Left lobe of liver (tissue), 2 donors: Measurements from ENCODE around the gene XNDC1N. TPM values are rescaled to one million over a fixed set of nuclear protein-coding genes. Genes with fewer than 3 reads are reported as not detected.

ENCODE experiments used
- ATAC-seq: fragments of 200-7000 bp; cut with Tn5 transposase; one replicate; pipeline ENCODE4 v1.9.1; 2020; ENCODE audit warnings: mild to moderate bottlenecking, moderate library complexity
- DNase-seq: peaks from one replicate; pipeline ENCODE4 v3.0.0-alpha.2; 2020; ENCODE audit warnings: low spot score
- total RNA-seq: library from RNA; stranded (reverse); gene quantifications from one replicate; pipeline ENCODE4 v1.2.1, GENCODE V29; 2021
- donor health status: DM: no; HTN: no; CAD: no; lungs with moderate emphysema.
- donor health status: DM: no; HTN: yes; CAD: no.

Gene XNDC1N
- 3.4 TPM for total RNA-seq

- ATAC-seq = peak; percentile 93
- DNase-seq = no peak
These were observed at the start of gene XNDC1N for GRCh38 chr11:71927820-71928736. TSS of gene XNDC1N (minus strand) at chr11:71928594. CDS start at chr11:71923353, 5,241 bp downstream.

GRCh38 chr11:71977743-71978418 is 49.5 kb upstream of the XNDC1N start:
- DNase-seq = peak; percentile 52
- peak; percentile 91 for ATAC-seq

GRCh38 chr11:71977090-71977489 is 48.7 kb upstream of the XNDC1N start:
- DNase-seq = no peak
- no peak for ATAC-seq

- ATAC-seq = no peak
- no peak for DNase-seq
These were observed 48.2 kb upstream of the XNDC1N start for GRCh38 chr11:71976551-71976950.

- ATAC-seq = no peak
These were observed 43.3 kb upstream of the XNDC1N start for GRCh38 chr11:71971680-71972079.

GRCh38 chr11:71964641-71965040 is 36.2 kb upstream of the XNDC1N start:
- ATAC-seq = no peak
- DNase-seq = no peak

More at GRCh38 chr11:71971680-71972079, 43.3 kb upstream of the XNDC1N start:
- DNase-seq = no peak

- no peak for DNase-seq
These were observed 35.1 kb upstream of the XNDC1N start for GRCh38 chr11:71963468-71963867.

GRCh38 chr11:71962428-71963038 is 34.1 kb upstream of the XNDC1N start:
- DNase-seq (no peak), ATAC-seq (no peak)

More at GRCh38 chr11:71963468-71963867, 35.1 kb upstream of the XNDC1N start:
- ATAC-seq = no peak

GRCh38 chr11:71955898-71956456 is 27.6 kb upstream of the XNDC1N start:
- DNase-seq (no peak), ATAC-seq (no peak)

GRCh38 chr11:71951741-71952310 is 23.4 kb upstream of the XNDC1N start:
- DNase-seq (no peak), ATAC-seq (no peak)

GRCh38 chr11:71949034-71949433 is 20.6 kb upstream of the XNDC1N start:
- DNase-seq = no peak
- ATAC-seq = peak; percentile 20

- ATAC-seq = peak; percentile 88
- DNase-seq = peak; percentile 83
These were observed 20.1 kb upstream of the XNDC1N start for GRCh38 chr11:71948314-71949027.

- DNase-seq = peak; percentile 67
- ATAC-seq = peak; percentile 73
These were observed 19.1 kb upstream of the XNDC1N start for GRCh38 chr11:71947498-71947897.

GRCh38 chr11:71946144-71946571 is 17.8 kb upstream of the XNDC1N start:
- DNase-seq (no peak), ATAC-seq (no peak)

- ATAC-seq (no peak), DNase-seq (no peak)
These were observed 12.3 kb upstream of the XNDC1N start for GRCh38 chr11:71940561-71941219.

- peak; percentile 66 for DNase-seq
These were observed 9.4 kb upstream of the XNDC1N start for GRCh38 chr11:71937826-71938225.

GRCh38 chr11:71936825-71937224 is 8.4 kb upstream of the XNDC1N start:
- DNase-seq (no peak), ATAC-seq (no peak)

More at GRCh38 chr11:71937826-71938225, 9.4 kb upstream of the XNDC1N start:
- peak; percentile 91 for ATAC-seq

GRCh38 chr11:71935338-71935925 is 7.0 kb upstream of the XNDC1N start:
- DNase-seq = no peak
- peak; percentile 51 for ATAC-seq

GRCh38 chr11:71934213-71934612 is 5.8 kb upstream of the XNDC1N start:
- ATAC-seq (no peak), DNase-seq (no peak)
